Coronary artery (tissue), 2 donors: ENCODE measurements around the gene WBP1L.
"Not testable (repeated sequence)": the region's sequence is repeated elsewhere in the genome, so short reads cannot be mapped to it uniquely, and the experiment has no call there.

Source experiments
- DNase-seq: peaks from one replicate; pipeline ENCODE4 v3.0.0-alpha.2; 2017; ENCODE audit warnings: low spot score
- H3K27ac ChIP-seq, 2 donors: fragments of 200-600 bp; sonication (generic); one replicate each; pipeline ENCODE4 v1.5.1; 2016 to 2019
- H3K4me3 ChIP-seq: fragments of 200-600 bp; sonication (generic); 2 replicates; pipeline ENCODE4 v1.5.1; 2016; ENCODE audit warnings: mild to moderate bottlenecking, moderate library complexity
- CTCF ChIP-seq: fragments of 200-600 bp; sonication (generic); IDR thresholded peaks from one replicate; pipeline ENCODE4 v1.5.1; 2019; ENCODE audit warnings: antibody characterized with exemption

WBP1L gene

GRCh38 chr10:102745157-102745556, 1.4 kb downstream of the WBP1L start:
- peak overlapping the region; percentile 99 for H3K4me3 ChIP-seq
- no peak for DNase-seq

GRCh38 chr10:102752266-102752930, 8.7 kb downstream of the WBP1L start:
- no peak for TF ChIP-seq CTCF
- DNase-seq: peak; percentile 87
- H3K4me3 ChIP-seq: peak overlapping the region; percentile 58

More at GRCh38 chr10:102745157-102745556, 1.4 kb downstream of the WBP1L start:
- no peak for TF ChIP-seq CTCF
- peak overlapping the region; percentile 97 to 100 for H3K27ac ChIP-seq

GRCh38 chr10:102752934-102753664, 9.4 kb downstream of the WBP1L start:
- DNase-seq: no peak
- H3K27ac ChIP-seq: peak overlapping the region; percentile 96 to 98
- H3K4me3 ChIP-seq: peak overlapping the region; percentile 58
- peak; percentile 29 for TF ChIP-seq CTCF

More at GRCh38 chr10:102752266-102752930, 8.7 kb downstream of the WBP1L start:
- peak overlapping the region; percentile 96 to 98 for H3K27ac ChIP-seq

- DNase-seq: no peak
- Histone ChIP-seq H3K27ac (peak overlapping the region; percentile 96 to 98), H3K4me3 (no peak overlapping the region)
- TF ChIP-seq CTCF: no peak
Measured at GRCh38 chr10:102753718-102754117, 10.0 kb downstream of the WBP1L start.

- Histone ChIP-seq H3K27ac (peak overlapping the region; percentile 84 to 87), H3K4me3 (no peak overlapping the region)
Measured at GRCh38 chr10:102757323-102757722, 13.6 kb downstream of the WBP1L start.

GRCh38 chr10:102758240-102758932, 14.6 kb downstream of the WBP1L start:
- TF ChIP-seq CTCF: no peak
- peak overlapping the region; percentile 84 to 87 for H3K27ac ChIP-seq
- peak overlapping the region; percentile 38 for H3K4me3 ChIP-seq
- DNase-seq: no peak

More at GRCh38 chr10:102757323-102757722, 13.6 kb downstream of the WBP1L start:
- TF ChIP-seq CTCF: no peak
- DNase-seq: no peak

- H3K27ac ChIP-seq: peak overlapping the region; percentile 84 to 87
- peak overlapping the region; percentile 38 for H3K4me3 ChIP-seq
- DNase-seq: not testable (repeated sequence)
Measured at GRCh38 chr10:102758933-102759262, 15.2 kb downstream of the WBP1L start.
